GM19324 (cell line): ENCODE data around the gene SMC5.
"Not testable (repeated sequence)": the region's sequence is repeated elsewhere in the genome, so short reads cannot be mapped to it uniquely, and the experiment has no call there.

Experiments used
- ATAC-seq: cut with Tn5 transposase; IDR thresholded peaks from one replicate; pipeline ENCODE4 v1.9.1; 2021; ENCODE audit warnings: mild to moderate bottlenecking, moderate library complexity; ENCODE audit not compliant: unreplicated experiment, low FRiP score

SMC5 gene

DNA sequence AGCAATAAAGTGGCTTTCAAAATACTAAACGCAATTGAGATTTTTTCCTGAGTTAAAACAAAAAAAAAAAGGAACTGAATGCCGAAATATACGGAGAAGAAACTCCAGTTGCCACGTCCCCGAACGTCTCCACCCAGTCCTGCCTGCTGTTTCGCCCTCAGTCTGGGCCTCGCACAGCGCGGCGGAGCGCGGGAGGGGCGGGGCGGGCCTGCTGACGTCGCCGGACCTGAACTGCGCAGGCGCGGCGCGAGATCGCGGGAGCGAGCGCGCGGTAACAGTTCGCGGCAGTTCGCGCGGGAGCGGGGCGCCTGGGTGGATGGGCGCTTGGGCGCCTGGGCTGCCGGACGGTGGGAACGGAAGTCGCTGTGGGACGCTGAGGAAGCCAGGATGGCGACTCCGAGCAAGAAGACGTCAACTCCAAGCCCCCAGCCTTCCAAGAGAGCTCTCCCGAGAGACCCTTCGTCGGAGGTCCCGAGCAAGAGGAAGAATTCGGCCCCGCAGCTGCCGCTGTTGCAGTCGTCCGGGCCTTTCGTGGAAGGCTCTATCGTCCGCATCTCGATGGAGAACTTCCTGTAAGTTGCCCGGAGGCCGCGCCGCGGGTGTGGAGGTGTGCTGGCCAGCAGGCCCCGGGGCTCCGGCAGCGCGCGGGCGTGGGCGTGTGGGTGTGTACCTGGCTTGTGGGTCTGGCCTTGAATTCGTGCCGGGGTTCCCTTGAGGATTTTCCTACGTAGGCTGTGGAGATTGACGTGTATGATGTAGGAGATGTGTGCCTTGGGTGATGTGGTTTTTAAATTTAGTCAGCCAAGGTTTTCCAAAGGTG, at the start of gene SMC5:
Gene SMC5 (plus strand): TSS at position 287 of the 820 bp plus-strand sequence. CDS start 101 bp downstream, at position 388.
- peak; percentile 95 for ATAC-seq

DNA sequence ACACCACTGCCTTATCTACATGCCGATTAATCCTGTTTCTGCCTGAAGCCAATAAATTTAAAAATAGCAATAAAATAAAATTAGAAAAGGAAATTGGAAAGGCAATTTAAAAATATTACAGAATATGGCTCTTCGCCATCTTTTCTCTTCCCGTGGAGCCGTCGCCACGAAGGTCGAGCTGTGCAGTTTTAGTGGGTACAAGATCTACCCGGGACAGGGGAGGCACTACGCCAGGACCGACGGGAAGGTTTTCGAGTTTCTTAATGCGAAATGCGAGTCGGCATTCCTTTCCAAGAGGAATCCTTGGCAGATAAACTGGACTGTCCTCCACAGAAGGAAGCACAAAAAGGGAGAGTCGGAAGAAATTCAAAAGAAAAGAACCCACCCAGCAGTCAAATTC, 41.7 kb upstream of the SMC5 start:
- ATAC-seq = no peak

DNA sequence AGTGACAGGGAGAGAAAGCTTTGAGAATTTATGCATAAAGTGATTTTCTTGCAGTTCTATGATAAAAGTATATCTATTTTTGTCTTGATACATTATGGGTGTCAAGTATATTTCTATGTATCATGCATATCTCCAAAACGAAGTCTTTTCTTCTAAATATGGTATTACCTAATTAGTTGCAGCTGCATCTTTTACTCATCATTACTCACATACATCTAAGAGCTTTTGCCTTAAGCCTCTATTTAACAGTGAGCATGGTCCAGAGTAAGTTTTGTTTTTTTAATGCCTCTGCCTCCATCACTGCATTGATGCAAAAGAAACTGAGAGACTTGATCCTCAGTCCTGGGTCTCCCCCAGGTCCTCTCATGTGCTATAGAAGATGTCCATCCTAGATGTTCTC, 40.0 kb upstream of the SMC5 start:
- ATAC-seq = no peak

- ATAC-seq = no peak
Measured at GRCh38 chr9:70220216-70220615, 38.6 kb upstream of the SMC5 start.

DNA sequence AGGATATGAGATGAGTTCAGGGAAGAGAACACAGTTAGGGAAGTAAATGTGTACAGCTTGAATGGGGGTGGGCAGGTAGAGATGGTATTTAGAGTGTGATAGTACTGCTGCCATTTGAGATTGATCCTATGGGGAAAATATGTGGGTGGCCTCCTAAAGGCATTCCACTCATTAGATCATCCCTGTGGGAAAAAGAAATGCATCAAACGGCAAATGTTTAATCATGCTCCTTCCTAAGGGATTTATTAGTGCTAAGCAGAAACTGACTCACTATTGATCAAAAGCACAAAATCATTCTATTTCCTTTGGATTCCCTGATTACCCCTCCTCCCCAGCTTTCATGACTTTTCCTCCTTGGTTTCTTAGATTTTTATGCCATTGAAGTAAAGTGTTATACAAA, 36.4 kb upstream of the SMC5 start:
- no peak for ATAC-seq

GRCh38 chr9:70228118-70228517, 30.7 kb upstream of the SMC5 start:
- ATAC-seq = no peak

GRCh38 chr9:70228611-70229010, 30.2 kb upstream of the SMC5 start:
- ATAC-seq = no peak

DNA sequence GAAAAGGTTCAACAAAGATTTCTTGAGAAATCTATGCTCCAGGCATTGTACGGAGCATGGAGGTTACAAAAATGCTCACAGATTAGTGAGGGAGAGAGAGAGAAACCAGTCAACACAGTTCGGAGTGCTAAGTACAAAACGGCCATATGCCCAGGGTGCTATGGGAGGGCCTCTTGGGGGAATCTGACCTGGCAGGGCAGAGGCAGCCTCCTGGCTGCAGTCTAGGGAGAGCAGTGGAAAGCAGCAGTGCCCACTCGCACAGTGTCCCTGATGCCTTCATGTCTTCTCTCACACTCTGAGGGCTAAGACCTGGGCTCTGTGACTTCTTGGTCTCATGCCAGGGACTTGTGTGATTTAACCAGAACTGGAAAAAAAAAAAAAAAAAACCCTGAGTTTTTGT, 29.8 kb upstream of the SMC5 start:
- no peak for ATAC-seq

DNA sequence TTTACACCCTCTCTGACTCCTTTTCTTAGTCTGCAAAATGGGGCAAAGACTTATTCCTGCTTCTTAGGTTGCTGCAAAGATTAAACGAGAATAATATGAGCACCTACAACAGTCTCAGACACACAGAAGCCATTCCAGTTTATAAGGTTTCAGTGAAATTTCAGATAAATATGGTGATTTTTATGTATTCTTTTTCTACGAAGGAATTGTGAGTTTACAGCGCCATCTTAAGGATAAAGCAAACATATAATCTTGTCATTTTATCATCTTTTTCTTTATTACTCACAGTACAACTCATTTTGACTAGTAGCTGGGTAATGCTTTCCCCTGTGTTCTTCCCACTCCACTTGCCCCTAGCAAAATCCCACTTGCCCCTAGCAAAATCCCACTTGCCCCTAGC, 29.2 kb upstream of the SMC5 start:
- ATAC-seq = no peak

GRCh38 chr9:70232476-70232875, 26.3 kb upstream of the SMC5 start:
- ATAC-seq = no peak

- ATAC-seq = not testable (repeated sequence)
Measured at GRCh38 chr9:70234208-70234607, 24.6 kb upstream of the SMC5 start.

- ATAC-seq = not testable (repeated sequence)
Measured at GRCh38 chr9:70245952-70246351, 12.8 kb upstream of the SMC5 start.

GRCh38 chr9:70250221-70250620, 8.6 kb upstream of the SMC5 start:
- ATAC-seq = no peak

DNA sequence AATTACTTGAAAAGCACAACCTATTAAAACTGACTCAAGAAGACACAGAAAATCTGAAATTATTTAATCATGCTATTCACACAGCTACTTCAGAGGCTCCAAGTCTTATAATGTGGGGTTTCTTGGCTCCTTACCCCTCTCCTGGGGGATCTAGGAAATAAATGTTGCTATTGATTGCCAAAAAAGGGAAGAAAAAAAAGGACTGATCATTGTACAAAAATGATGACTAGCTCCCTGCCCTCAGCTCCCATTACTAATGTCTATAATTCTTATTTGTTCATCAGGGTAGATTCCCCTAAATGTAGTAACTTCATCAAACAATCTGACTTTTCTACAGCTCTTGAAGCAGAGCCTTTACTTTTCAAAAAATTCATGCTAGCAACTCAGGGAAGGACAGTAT, 3.3 kb upstream of the SMC5 start:
- no peak for ATAC-seq

GRCh38 chr9:70256123-70256551, 2.6 kb upstream of the SMC5 start:
- ATAC-seq = no peak

- ATAC-seq = no peak
Measured at GRCh38 chr9:70257502-70257901, 1.3 kb upstream of the SMC5 start.

DNA sequence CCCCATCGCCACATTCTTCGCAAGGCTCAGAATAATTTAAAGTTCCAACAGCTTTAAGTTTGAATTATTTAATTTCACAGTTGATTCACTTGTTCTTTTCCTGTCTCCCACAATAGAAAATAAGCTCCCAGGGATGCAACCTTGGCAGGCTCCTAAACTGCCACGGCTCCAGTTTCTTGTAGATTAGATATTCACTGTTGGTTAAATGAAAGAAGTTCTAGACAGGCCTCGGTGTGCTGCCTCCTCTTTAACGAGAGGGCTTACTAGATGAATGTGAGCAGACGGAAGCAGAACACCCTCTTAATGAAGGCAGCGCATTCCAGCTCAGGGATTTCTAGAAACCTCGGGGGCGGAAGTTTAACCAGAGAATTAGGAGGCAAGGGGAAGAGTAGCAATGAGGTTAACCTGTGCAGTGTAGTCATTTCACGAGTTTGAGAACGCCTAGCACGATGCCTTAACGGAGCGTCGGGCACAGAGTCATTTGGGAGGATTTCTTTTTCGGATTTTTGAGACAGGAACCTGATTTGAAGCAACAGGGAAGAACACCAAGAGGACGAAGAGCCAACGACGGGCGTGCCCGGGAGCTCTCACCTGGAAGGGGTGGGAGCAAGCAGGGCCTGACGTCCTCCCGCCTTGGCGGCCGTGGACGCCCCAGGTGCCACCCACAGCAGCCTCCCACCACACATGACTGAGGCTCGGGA, 637 bp upstream of the SMC5 start:
- ATAC-seq = peak; percentile 74

GRCh38 chr9:70259512-70259802, 679 bp downstream of the SMC5 start:
- no peak for ATAC-seq

GRCh38 chr9:70260007-70260443, 1.2 kb downstream of the SMC5 start:
- no peak for ATAC-seq

DNA sequence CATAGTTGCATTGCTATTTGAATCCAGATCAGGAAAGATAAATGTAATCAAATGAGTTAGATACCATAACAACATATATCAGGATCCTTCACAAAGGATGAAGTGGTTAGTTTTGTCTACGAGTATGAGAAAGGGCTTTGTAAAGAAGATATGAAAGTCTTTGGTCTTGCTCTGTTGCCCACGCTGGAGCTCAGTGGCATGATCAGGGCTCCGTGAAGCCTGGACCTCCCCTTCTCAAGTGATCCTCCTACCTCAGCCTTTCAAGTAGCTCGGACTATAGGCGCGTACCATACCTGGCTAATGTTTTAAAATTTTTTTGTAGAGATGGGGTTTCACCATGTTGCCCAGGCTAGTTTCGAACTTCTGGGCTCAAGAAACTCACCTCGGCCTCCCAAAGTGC, 1.8 kb downstream of the SMC5 start:
- no peak for ATAC-seq

DNA sequence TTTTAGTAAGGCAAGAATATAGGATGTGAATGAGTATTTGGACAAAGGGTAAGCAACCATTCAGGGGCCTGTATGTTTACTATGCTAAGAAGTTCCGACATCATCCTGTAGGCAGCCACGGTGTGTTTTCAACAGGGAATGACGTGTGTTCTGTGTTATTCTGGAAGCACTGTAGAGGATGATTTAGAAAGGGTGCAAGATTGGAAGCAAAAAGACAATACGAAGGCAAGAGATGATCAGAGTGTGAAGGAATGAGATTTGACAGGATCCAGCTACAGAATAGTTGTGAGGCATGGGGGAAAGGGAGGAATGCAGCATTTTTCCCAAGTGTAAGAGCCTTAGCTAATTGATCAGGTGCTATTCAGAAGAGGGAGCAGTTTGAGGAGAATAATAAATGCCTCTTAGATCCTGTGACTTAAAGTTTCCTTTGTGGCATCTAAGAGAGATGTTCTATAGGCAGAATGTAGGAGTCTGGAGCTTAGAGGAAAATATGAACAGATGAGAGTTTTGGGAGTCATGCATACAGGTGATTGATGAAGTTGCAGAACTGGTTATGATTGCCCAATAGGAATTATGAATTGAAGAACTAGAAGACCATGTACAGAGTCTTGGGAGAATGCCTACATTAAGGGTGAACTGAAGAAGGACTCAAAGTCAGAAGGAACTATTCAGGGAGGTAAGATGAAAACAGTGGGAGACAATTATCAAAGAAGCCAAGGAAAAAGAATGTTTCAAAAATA, 2.5 kb downstream of the SMC5 start:
- ATAC-seq = no peak
